B cell (primary cell): ENCODE data around the gene SLC39A7. TPM values are rescaled to one million over a fixed set of nuclear protein-coding genes. Genes with fewer than 3 reads are reported as not detected.

Experiments used
- ATAC-seq: fragments of 200-7000 bp; cut with Tn5 transposase; one replicate; pipeline ENCODE4 v1.10.0; 2021; ENCODE audit warnings: low read depth, mild to moderate bottlenecking, moderate number of reproducible peaks, moderate library complexity
- CTCF ChIA-PET: fragments of 350-600 bp; sonication (Branson Sonifier 250); formaldehyde crosslinking; loops from one replicate; lab custom pipeline; 2021; ENCODE audit warnings: antibody characterized with exemption, inconsistent platforms; lab: Charles Lee
- POLR2A ChIA-PET: fragments of 350-600 bp; sonication (Branson Sonifier 250); formaldehyde crosslinking; loops from one replicate; lab custom pipeline; 2021; ENCODE audit warnings: antibody characterized with exemption; lab: Charles Lee
- DNase-seq: peaks from one replicate; pipeline ENCODE4 v3.0.0; 2013
- H2AFZ ChIP-seq: 2 replicates; pipeline ENCODE4 v1.6.1; 2012; ENCODE audit warnings: mild to moderate bottlenecking, low read depth, low read length; ENCODE audit not compliant: insufficient read depth, poor library complexity, severe bottlenecking
- H3K27ac ChIP-seq, 2 donors: 1 replicate in 1 of 2; 2 replicates in 1 of 2; pipeline ENCODE4 v1.5.1; 2012 to 2013; ENCODE audit warnings: low read length in 2 of 2, mild to moderate bottlenecking in 2 of 2, moderate library complexity in 1 of 2
- H3K27me3 ChIP-seq, 4 experiments: fragments of 200-600 bp in 1 of 4; sonication (generic) in 1 of 4; replicated peaks in 1 of 4; 1 replicate in 2 of 4; 2 replicates in 2 of 4; pipeline versions ENCODE4 v1.6.1 to v1.7.0; 2013 to 2016; ENCODE audit warnings: low read length in 3 of 4, mild to moderate bottlenecking in 2 of 4, mixed read lengths in 1 of 4, moderate library complexity in 1 of 4; ENCODE audit not compliant: insufficient read depth in 4 of 4, control insufficient read depth in 3 of 4; ENCODE audit errors: control extremely low read depth in 1 of 4
- H3K36me3 ChIP-seq, 2 experiments: replicated peaks in 1 of 2; 1 replicate in 1 of 2; 2 replicates in 1 of 2; pipeline versions ENCODE4 v1.6.1 to v1.7.1; 2013; ENCODE audit warnings: low read length in 1 of 2; ENCODE audit not compliant: insufficient read depth in 2 of 2, control insufficient read depth in 1 of 2; ENCODE audit errors: control extremely low read depth in 1 of 2, extremely low read depth in 1 of 2
- H3K4me1 ChIP-seq, 2 donors: fragments of 200-600 bp in 1 of 2; sonication (generic) in 1 of 2; 1 replicate in 1 of 2; 2 replicates in 1 of 2; pipeline versions ENCODE4 v1.5.1 to v1.6.1; 2013 to 2017; ENCODE audit warnings: low read length in 2 of 2; ENCODE audit not compliant: control insufficient read depth in 2 of 2, insufficient read depth in 2 of 2
- H3K4me2 ChIP-seq: replicated peaks from 2 replicates; pipeline ENCODE3; 2012; ENCODE audit warnings: mild to moderate bottlenecking, low read depth, low read length; ENCODE audit not compliant: poor library complexity, severe bottlenecking
- H3K4me3 ChIP-seq, 5 experiments: fragments of 200-600 bp in 1 of 5; sonication (generic) in 1 of 5; 1 replicate in 3 of 5; 2 replicates in 2 of 5; pipeline versions ENCODE4 v1.5.1 to v1.7.0; 2011 to 2016; ENCODE audit warnings: low read length in 4 of 5, mild to moderate bottlenecking in 4 of 5, low read depth in 2 of 5, control low read depth in 1 of 5, moderate library complexity in 1 of 5; ENCODE audit not compliant: insufficient read depth in 1 of 5; ENCODE audit errors: control extremely low read depth in 1 of 5, extremely low read depth in 1 of 5
- H3K79me2 ChIP-seq: fragments of 200-600 bp; sonication (generic); one replicate; pipeline ENCODE4 v1.6.0; 2016; ENCODE audit warnings: low read length; ENCODE audit not compliant: control insufficient read depth, insufficient read depth
- H3K9ac ChIP-seq: fragments of 200-600 bp; sonication (generic); 2 replicates; pipeline ENCODE4 v1.6.1; 2017; ENCODE audit warnings: mild to moderate bottlenecking, low read length, moderate library complexity
- H3K9me3 ChIP-seq, 3 donors: one replicate each; pipeline versions ENCODE4 v1.6.1 to v1.7.1; 2013; ENCODE audit warnings: low read length in 2 of 3; ENCODE audit not compliant: control insufficient read depth in 2 of 3, insufficient read depth in 1 of 3; ENCODE audit errors: control extremely low read depth in 1 of 3
- H4K20me1 ChIP-seq: 2 replicates; pipeline ENCODE4 v1.6.0; 2012; ENCODE audit warnings: mild to moderate bottlenecking, low read length; ENCODE audit not compliant: insufficient read depth, control insufficient read depth, poor library complexity, severe bottlenecking
- H3K27ac Mint-ChIP-seq: one replicate; pipeline ENCODE4 v1.8.0; 2021; ENCODE audit warnings: mixed read lengths
- H3K27me3 Mint-ChIP-seq: one replicate; pipeline ENCODE4 v1.8.0; 2021; ENCODE audit warnings: mixed read lengths
- H3K4me1 Mint-ChIP-seq: one replicate; pipeline ENCODE4 v1.8.0; 2021; ENCODE audit warnings: mixed read lengths
- H3K4me3 Mint-ChIP-seq: one replicate; pipeline ENCODE4 v1.8.0; 2021; ENCODE audit warnings: mixed read lengths
- H3K9me3 Mint-ChIP-seq: one replicate; pipeline ENCODE4 v1.8.0; 2022; ENCODE audit warnings: mixed read lengths; ENCODE audit not compliant: insufficient read depth
- EZH2 ChIP-seq: IDR thresholded peaks from 2 replicates; pipeline ENCODE4 v1.6.1; 2012; ENCODE audit warnings: borderline replicate concordance, low read depth, mild to moderate bottlenecking, moderate library complexity, low read length; ENCODE audit not compliant: insufficient read depth, poor library complexity, severe bottlenecking
- WGBS: methylation state at CpG from one replicate; pipeline ENCODE4 v1.1.5; 2013; ENCODE audit warnings: missing lambda C conversion rate; ENCODE audit not compliant: insufficient coverage; 5-methylcytosine and 5-hydroxymethylcytosine counted together
- intact Hi-C: fragments of 100-400 bp; cut with micrococcal nuclease; formaldehyde crosslinking; loops from one replicate; pipeline ENCODE4 v1.10.0; 2022
- polyA plus RNA-seq: library from polyadenylated mRNA; depleted of rRNA; stranded (reverse); fragments of >200 nt; gene quantifications from 2 replicates; pipeline ENCODE4 v1.2.3, GENCODE V29; 2012
- total RNA-seq, 2 donors: library from RNA; stranded (reverse); fragments of 120-200 nt in 1 of 2; gene quantifications; 1 replicate in 1 of 2; 2 replicates in 1 of 2; pipeline versions ENCODE4 v1.2.3 to v1.2.4, GENCODE V29; 2013 to 2022
- TF ChIP-seq, protein P1 (sequence below): fragments of 200-600 bp; IDR thresholded peaks from one replicate; pipeline ENCODE4 v1.8.0; 2022; ENCODE audit warnings: antibody characterized with exemption, mild to moderate bottlenecking

Gene SLC39A7
- total and polyA plus RNA-seq, 2 donors (not counting 1 experiment from before 2014, with no cell fraction given): 18.7 to 29.6 TPM

GRCh38 chr6:33198853-33199436, 1.7 kb upstream of the SLC39A7 start:
- Mint-ChIP-seq H3K9me3 (no peaks in the 10 kb centered on the region), H3K4me1 (peaks cover 61% of the 10 kb centered on the region), H3K27me3 (no peaks in the 10 kb centered on the region), H3K27ac (peak overlapping the region; percentile 90), H3K4me3 (peak overlapping the region; percentile 99)
- peaks cover 0 to 57% of the 10 kb centered on the region in 2 experiments for H3K36me3 ChIP-seq
- no peak for ATAC-seq
- intact Hi-C loops: no loop called here
- H3K79me2 ChIP-seq: peaks cover 52% of the 10 kb centered on the region
- peaks cover 25% of the 10 kb centered on the region for H4K20me1 ChIP-seq
- DNase-seq: no peak
- H3K27me3 ChIP-seq: no peaks in the 10 kb centered on the region
- POLR2A ChIA-PET: interaction anchor here (0.6 to 1.3 kb wide), 6 partner anchors 10 to 165 kb away, joined by 3 to 12 read pairs (median 6); partner anchors contain the start of genes RGL2 and RING1
- peak overlapping the region; percentile 75 for H3K9ac ChIP-seq
- H2AFZ ChIP-seq: no peak overlapping the region
- 100% methylated on average over 1 of the region's 3 CpGs for WGBS
- peak overlapping the region in 1 of 2 donors; percentile 93 for H3K27ac ChIP-seq
- H3K4me3 ChIP-seq: peak overlapping the region in 2 of 5 experiments; percentile 83 to 92
- TF ChIP-seq, protein P1, sequence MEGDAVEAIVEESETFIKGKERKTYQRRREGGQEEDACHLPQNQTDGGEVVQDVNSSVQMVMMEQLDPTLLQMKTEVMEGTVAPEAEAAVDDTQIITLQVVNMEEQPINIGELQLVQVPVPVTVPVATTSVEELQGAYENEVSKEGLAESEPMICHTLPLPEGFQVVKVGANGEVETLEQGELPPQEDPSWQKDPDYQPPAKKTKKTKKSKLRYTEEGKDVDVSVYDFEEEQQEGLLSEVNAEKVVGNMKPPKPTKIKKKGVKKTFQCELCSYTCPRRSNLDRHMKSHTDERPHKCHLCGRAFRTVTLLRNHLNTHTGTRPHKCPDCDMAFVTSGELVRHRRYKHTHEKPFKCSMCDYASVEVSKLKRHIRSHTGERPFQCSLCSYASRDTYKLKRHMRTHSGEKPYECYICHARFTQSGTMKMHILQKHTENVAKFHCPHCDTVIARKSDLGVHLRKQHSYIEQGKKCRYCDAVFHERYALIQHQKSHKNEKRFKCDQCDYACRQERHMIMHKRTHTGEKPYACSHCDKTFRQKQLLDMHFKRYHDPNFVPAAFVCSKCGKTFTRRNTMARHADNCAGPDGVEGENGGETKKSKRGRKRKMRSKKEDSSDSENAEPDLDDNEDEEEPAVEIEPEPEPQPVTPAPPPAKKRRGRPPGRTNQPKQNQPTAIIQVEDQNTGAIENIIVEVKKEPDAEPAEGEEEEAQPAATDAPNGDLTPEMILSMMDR: no peak
- TF ChIP-seq EZH2: no peak
- CTCF ChIA-PET: interaction anchor here (0.7 kb wide), 1 partner anchor 207 kb away, joined by 3 read pairs; no protein-coding TSS in a partner anchor
- peaks cover 23 to 44% of the 10 kb centered on the region in 2 donors for H3K4me1 ChIP-seq
- H3K4me2 ChIP-seq: peak overlapping the region; percentile 78
- no peaks in the 10 kb centered on the region for H3K9me3 ChIP-seq
